HG03064 (cell line): ENCODE measurements around the gene PSMC1.
A peak's percentile ranks its signal among the peaks of the same experiment; 100 is the strongest.
"Not testable (repeated sequence)": the region's sequence is repeated elsewhere in the genome, so short reads cannot be mapped to it uniquely, and the experiment has no call there.

Experiments used
- ATAC-seq: cut with Tn5 transposase; IDR thresholded peaks from one replicate; pipeline ENCODE4 v1.9.1; 2021; ENCODE audit warnings: low read depth; ENCODE audit not compliant: unreplicated experiment

PSMC1 gene

GRCh38 chr14:90256354-90257131, at the start of gene PSMC1:
TSS of gene PSMC1 (plus strand) at chr14:90256553. CDS start at chr14:90256598, 45 bp downstream.
- ATAC-seq: peak; percentile 97

- no peak for ATAC-seq
These were observed 43.1 kb upstream of the PSMC1 start for GRCh38 chr14:90213099-90213748.

GRCh38 chr14:90228478-90228877, 27.9 kb upstream of the PSMC1 start:
- no peak for ATAC-seq

GRCh38 chr14:90229942-90230341, 26.4 kb upstream of the PSMC1 start:
- not testable (repeated sequence) for ATAC-seq

GRCh38 chr14:90235179-90235976, 21.0 kb upstream of the PSMC1 start:
- ATAC-seq: no peak

GRCh38 chr14:90239139-90239538, 17.2 kb upstream of the PSMC1 start:
- ATAC-seq: no peak

GRCh38 chr14:90242444-90242843, 13.9 kb upstream of the PSMC1 start:
- no peak for ATAC-seq

- no peak for ATAC-seq
These were observed 9.4 kb upstream of the PSMC1 start for GRCh38 chr14:90246936-90247335.

- ATAC-seq: not testable (repeated sequence)
These were observed 8.9 kb upstream of the PSMC1 start for GRCh38 chr14:90247441-90247840.

- no peak for ATAC-seq
These were observed 7.8 kb upstream of the PSMC1 start for GRCh38 chr14:90248594-90248993.

- ATAC-seq: no peak
These were observed 2.5 kb upstream of the PSMC1 start for GRCh38 chr14:90253826-90254225.

GRCh38 chr14:90255871-90256270, 482 bp upstream of the PSMC1 start:
- no peak for ATAC-seq

GRCh38 chr14:90263748-90264449, 7.5 kb downstream of the PSMC1 start:
- peak; percentile 86 for ATAC-seq

GRCh38 chr14:90266441-90267154, 10.2 kb downstream of the PSMC1 start:
- no peak for ATAC-seq

- no peak for ATAC-seq
These were observed 12.1 kb downstream of the PSMC1 start for GRCh38 chr14:90268420-90268819.

- ATAC-seq: no peak
These were observed 16.2 kb downstream of the PSMC1 start for GRCh38 chr14:90272523-90272922.

GRCh38 chr14:90273532-90273931, 17.2 kb downstream of the PSMC1 start:
- no peak for ATAC-seq

GRCh38 chr14:90274019-90274418, 17.7 kb downstream of the PSMC1 start:
- no peak for ATAC-seq

- no peak for ATAC-seq
These were observed 18.6 kb downstream of the PSMC1 start for GRCh38 chr14:90274808-90275457.

GRCh38 chr14:90275458-90275814, 19.1 kb downstream of the PSMC1 start:
- ATAC-seq: no peak
